ENCODE results near the gene BHLHE23. TPM values are rescaled to one million over a fixed set of nuclear protein-coding genes. Genes with fewer than 3 reads are reported as not detected.
"Not testable (repeated sequence)": the region's sequence is repeated elsewhere in the genome, so short reads cannot be mapped to it uniquely, and the experiment has no call there.

Gene BHLHE23
- total and polyA plus RNA-seq, 2 donors (not counting 1 experiment from before 2014, with no cell fraction given): not detected

DNA sequence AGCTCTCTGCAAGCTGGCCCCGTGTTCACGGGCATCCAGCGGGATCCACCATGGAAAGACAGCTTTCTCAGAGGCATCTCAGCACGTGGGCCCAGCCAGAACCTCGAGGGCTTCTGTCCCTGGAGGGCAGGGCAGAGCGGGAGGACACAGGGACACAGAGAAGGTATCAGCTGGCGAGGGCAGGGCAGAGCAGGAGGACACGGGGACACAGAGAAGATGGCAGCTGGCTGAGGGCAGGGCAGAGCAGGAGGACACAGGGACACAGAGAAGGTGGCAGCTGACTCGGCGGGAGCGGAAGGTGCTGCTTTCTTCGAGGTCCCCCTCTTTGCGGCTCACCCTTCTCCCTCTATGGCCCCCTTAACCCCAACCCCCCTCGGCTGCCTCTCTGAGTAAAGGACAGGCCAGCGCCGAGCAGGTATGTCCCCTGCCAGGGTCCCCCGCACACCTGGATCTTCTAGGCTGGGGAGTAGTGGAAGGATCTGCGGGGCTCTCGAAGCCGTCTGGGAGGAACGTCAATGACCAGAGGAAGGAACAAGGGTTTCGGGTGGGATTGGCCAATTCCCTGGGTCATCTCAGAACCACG lies 28.9 kb upstream of the BHLHE23 start:
- H3K36me3 ChIP-seq (ENCODE audit: control insufficient read depth, insufficient read depth, low read length): no peaks in the 10 kb centered on the region
- H4K20me1 ChIP-seq (ENCODE audit: control insufficient read depth, extremely low read depth, insufficient read depth, low read length): no peaks in the 10 kb centered on the region
- no peaks in the 10 kb centered on the region for H3K4me1 ChIP-seq (ENCODE audit: control insufficient read depth, extremely low read depth, insufficient read depth, low read length)
- no peak for TF ChIP-seq EZH2 (IDR thresholded peaks at IDR 0.05; ENCODE audit: low read length, missing control alignments)
- TF ChIP-seq, protein P1, sequence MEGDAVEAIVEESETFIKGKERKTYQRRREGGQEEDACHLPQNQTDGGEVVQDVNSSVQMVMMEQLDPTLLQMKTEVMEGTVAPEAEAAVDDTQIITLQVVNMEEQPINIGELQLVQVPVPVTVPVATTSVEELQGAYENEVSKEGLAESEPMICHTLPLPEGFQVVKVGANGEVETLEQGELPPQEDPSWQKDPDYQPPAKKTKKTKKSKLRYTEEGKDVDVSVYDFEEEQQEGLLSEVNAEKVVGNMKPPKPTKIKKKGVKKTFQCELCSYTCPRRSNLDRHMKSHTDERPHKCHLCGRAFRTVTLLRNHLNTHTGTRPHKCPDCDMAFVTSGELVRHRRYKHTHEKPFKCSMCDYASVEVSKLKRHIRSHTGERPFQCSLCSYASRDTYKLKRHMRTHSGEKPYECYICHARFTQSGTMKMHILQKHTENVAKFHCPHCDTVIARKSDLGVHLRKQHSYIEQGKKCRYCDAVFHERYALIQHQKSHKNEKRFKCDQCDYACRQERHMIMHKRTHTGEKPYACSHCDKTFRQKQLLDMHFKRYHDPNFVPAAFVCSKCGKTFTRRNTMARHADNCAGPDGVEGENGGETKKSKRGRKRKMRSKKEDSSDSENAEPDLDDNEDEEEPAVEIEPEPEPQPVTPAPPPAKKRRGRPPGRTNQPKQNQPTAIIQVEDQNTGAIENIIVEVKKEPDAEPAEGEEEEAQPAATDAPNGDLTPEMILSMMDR (conservative IDR thresholded peaks at IDR 0.05 in 1 of 2, IDR thresholded peaks at IDR 0.05 in 1 of 2; ENCODE audit: low read depth in 1 of 2, low read length in 2 of 2): no peak
- H3K4me3 ChIP-seq (replicated peaks in 1 of 4; ENCODE audit: control extremely low read depth in 1 of 4, insufficient read depth in 1 of 4, low read depth in 3 of 4, low read length in 4 of 4): no peak overlapping the region
- H3K4me2 ChIP-seq (ENCODE audit: extremely low read depth, insufficient read depth, low read length): no peak overlapping the region
- H3K9ac ChIP-seq (ENCODE audit: insufficient read depth, low read length): no peak overlapping the region
- no peak overlapping the region for H3K27ac ChIP-seq (ENCODE audit: insufficient read depth, low read length)
- DNase-seq (ENCODE audit: low read depth in 2 of 2): no peak
- no peaks in the 10 kb centered on the region for H3K79me2 ChIP-seq (ENCODE audit: control insufficient read depth, insufficient read depth, low read length)
- peaks cover 12% of the 10 kb centered on the region for H3K27me3 ChIP-seq (ENCODE audit: control insufficient read depth, insufficient read depth, low read length)
- H2AFZ ChIP-seq (ENCODE audit: low read length): no peak overlapping the region
- H3K9me3 ChIP-seq (ENCODE audit: control insufficient read depth, insufficient read depth, low read depth, low read length): no peaks in the 10 kb centered on the region

- peaks cover 12% of the 10 kb centered on the region for H3K27me3 ChIP-seq (ENCODE audit: control insufficient read depth, insufficient read depth, low read length)
- not testable (repeated sequence) for H2AFZ ChIP-seq (ENCODE audit: low read length); H3K27ac ChIP-seq (ENCODE audit: insufficient read depth, low read length); H3K9ac ChIP-seq (ENCODE audit: insufficient read depth, low read length); H3K9me3 ChIP-seq (ENCODE audit: control insufficient read depth, insufficient read depth, low read depth, low read length); H3K79me2 ChIP-seq (ENCODE audit: control insufficient read depth, insufficient read depth, low read length); DNase-seq (ENCODE audit: low read depth in 2 of 2); H4K20me1 ChIP-seq (ENCODE audit: control insufficient read depth, extremely low read depth, insufficient read depth, low read length); H3K36me3 ChIP-seq (ENCODE audit: control insufficient read depth, insufficient read depth, low read length); H3K4me3 ChIP-seq (replicated peaks in 1 of 4; ENCODE audit: control extremely low read depth in 1 of 4, insufficient read depth in 1 of 4, low read depth in 3 of 4, low read length in 4 of 4); H3K4me1 ChIP-seq (ENCODE audit: control insufficient read depth, extremely low read depth, insufficient read depth, low read length); H3K4me2 ChIP-seq (ENCODE audit: extremely low read depth, insufficient read depth, low read length)
These were observed 28.2 kb upstream of the BHLHE23 start for GRCh38 chr20:63034710-63035602.

GRCh38 chr20:63033794-63034709 lies 27.3 kb upstream of the BHLHE23 start:
- Histone ChIP-seq H3K79me2 (ENCODE audit: control insufficient read depth, insufficient read depth, low read length) (no peaks in the 10 kb centered on the region), H3K27ac (ENCODE audit: insufficient read depth, low read length) (no peak overlapping the region), H3K4me2 (ENCODE audit: extremely low read depth, insufficient read depth, low read length) (no peak overlapping the region), H3K36me3 (ENCODE audit: control insufficient read depth, insufficient read depth, low read length) (no peaks in the 10 kb centered on the region), H2AFZ (ENCODE audit: low read length) (no peak overlapping the region), H3K4me3 (replicated peaks in 1 of 4; ENCODE audit: control extremely low read depth in 1 of 4, insufficient read depth in 1 of 4, low read depth in 3 of 4, low read length in 4 of 4) (no peak overlapping the region), H3K4me1 (ENCODE audit: control insufficient read depth, extremely low read depth, insufficient read depth, low read length) (no peaks in the 10 kb centered on the region), H3K9me3 (ENCODE audit: control insufficient read depth, insufficient read depth, low read depth, low read length) (no peaks in the 10 kb centered on the region), H3K9ac (ENCODE audit: insufficient read depth, low read length) (no peak overlapping the region), H4K20me1 (ENCODE audit: control insufficient read depth, extremely low read depth, insufficient read depth, low read length) (no peaks in the 10 kb centered on the region), H3K27me3 (ENCODE audit: control insufficient read depth, insufficient read depth, low read length) (peaks cover 12% of the 10 kb centered on the region)
- TF ChIP-seq EZH2 (IDR thresholded peaks at IDR 0.05; ENCODE audit: low read length, missing control alignments): no peak
- TF ChIP-seq, protein P1 (conservative IDR thresholded peaks at IDR 0.05 in 1 of 2, IDR thresholded peaks at IDR 0.05 in 1 of 2; ENCODE audit: low read depth in 1 of 2, low read length in 2 of 2): no peak
- no peak for DNase-seq (ENCODE audit: low read depth in 2 of 2)
